Natural killer cell (primary cell): ENCODE measurements around the gene DOCK8. TPM values are rescaled to one million over a fixed set of nuclear protein-coding genes. Genes with fewer than 3 reads are reported as not detected.
A peak's percentile ranks its signal among the peaks of the same experiment; 100 is the strongest.

Experiments
- ATAC-seq, 3 donors: fragments of 150-1000 bp in 2 of 3; fragments of 200-7000 bp in 1 of 3; cut with Tn5 transposase; 1 replicate in 1 of 3; 2 replicates in 2 of 3; pipeline ENCODE4 v1.10.0; 2021; ENCODE audit warnings: mild to moderate bottlenecking in 2 of 3, moderate library complexity in 2 of 3
- DNase-seq, 2 donors: peaks; one replicate each; pipeline versions ENCODE4 v3.0.0 to v3.0.0-alpha.2; 2013 to 2021; ENCODE audit warnings: mixed read lengths in 1 of 2
- H3K27ac ChIP-seq: one replicate; pipeline ENCODE4 v1.5.1; 2013; ENCODE audit warnings: mild to moderate bottlenecking, low read length
- H3K27me3 ChIP-seq: one replicate; pipeline ENCODE4 v1.6.1; 2013; ENCODE audit warnings: low read length; ENCODE audit not compliant: control insufficient read depth, insufficient read depth
- H3K36me3 ChIP-seq: one replicate; pipeline ENCODE4 v1.6.1; 2013; ENCODE audit warnings: low read length; ENCODE audit not compliant: control insufficient read depth, insufficient read depth
- H3K4me1 ChIP-seq: one replicate; pipeline ENCODE4 v1.6.1; 2013; ENCODE audit warnings: low read length; ENCODE audit not compliant: control insufficient read depth, insufficient read depth
- H3K4me3 ChIP-seq: one replicate; pipeline ENCODE4 v1.5.1; 2013; ENCODE audit warnings: low read length
- H3K9me3 ChIP-seq: one replicate; pipeline ENCODE4 v1.6.1; 2013; ENCODE audit warnings: low read length; ENCODE audit not compliant: control insufficient read depth, insufficient read depth
- H3K27ac Mint-ChIP-seq, 2 donors: one replicate each; pipeline ENCODE4 v1.8.0; 2022; ENCODE audit warnings: mild to moderate bottlenecking in 2 of 2, mixed read lengths in 2 of 2, moderate library complexity in 1 of 2
- H3K27me3 Mint-ChIP-seq, 2 donors: one replicate each; pipeline ENCODE4 v1.8.0; 2022; ENCODE audit warnings: low read depth in 2 of 2, mixed read lengths in 2 of 2
- H3K36me3 Mint-ChIP-seq: one replicate; pipeline ENCODE4 v1.8.0; 2022; ENCODE audit warnings: mixed read lengths
- H3K4me1 Mint-ChIP-seq, 2 donors: one replicate each; pipeline ENCODE4 v1.8.0; 2022; ENCODE audit warnings: mixed read lengths in 2 of 2
- H3K4me3 Mint-ChIP-seq: one replicate; pipeline ENCODE4 v1.8.0; 2022; ENCODE audit warnings: mild to moderate bottlenecking, moderate library complexity, mixed read lengths
- H3K9me3 Mint-ChIP-seq, 2 donors: one replicate each; pipeline ENCODE4 v1.8.0; 2022; ENCODE audit warnings: mixed read lengths in 2 of 2
- CTCF ChIP-seq: fragments of 200-600 bp; IDR thresholded peaks from one replicate; pipeline ENCODE4 v1.8.0; 2022; ENCODE audit warnings: antibody characterized with exemption
- WGBS: methylation state at CpG from one replicate; pipeline ENCODE4 v1.1.7; 2013; ENCODE audit warnings: missing lambda C conversion rate; ENCODE audit not compliant: insufficient coverage; 5-methylcytosine and 5-hydroxymethylcytosine counted together
- intact Hi-C: fragments of 100-400 bp; cut with micrococcal nuclease; formaldehyde crosslinking; loops from one replicate; pipeline ENCODE4 v1.14.2; 2022
- total RNA-seq, 4 donors: library from RNA; stranded (reverse); fragments of 120-200 nt in 1 of 4; gene quantifications; one replicate each; pipeline versions ENCODE4 v1.2.3 to v1.2.4, GENCODE V29; 2013 to 2022

DOCK8 gene
- total RNA-seq, 3 donors from 2014 or later (not counting 1 experiment from before 2014, with no cell fraction given): 156 to 211 (median 207) TPM

DNA sequence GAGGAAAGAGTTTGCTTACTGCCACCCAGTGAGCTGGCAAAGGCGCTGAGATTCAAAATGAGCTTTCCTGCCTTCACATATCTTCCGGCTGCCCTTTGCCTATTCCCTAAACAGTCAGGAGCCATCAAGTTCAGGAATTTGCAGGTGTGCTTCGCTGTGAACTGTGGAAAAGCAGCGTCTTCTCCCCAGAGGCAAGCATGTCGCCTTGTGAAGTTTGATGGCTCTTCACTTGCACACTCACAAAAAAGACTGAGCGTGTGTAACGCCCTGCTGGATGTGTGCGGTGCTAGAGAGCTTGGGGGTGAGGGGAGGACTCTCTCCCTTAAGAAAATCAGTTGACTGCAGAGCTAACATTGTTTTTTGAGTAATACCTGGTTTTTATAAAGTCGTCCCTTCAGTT, 288.7 kb downstream of the DOCK8 start:
- no peak overlapping the region for H3K4me3 ChIP-seq
- H3K27me3 Mint-ChIP-seq: peaks cover 29 to 44% of the 10 kb centered on the region in 2 donors
- no peak overlapping the region for H3K27ac ChIP-seq

DNA sequence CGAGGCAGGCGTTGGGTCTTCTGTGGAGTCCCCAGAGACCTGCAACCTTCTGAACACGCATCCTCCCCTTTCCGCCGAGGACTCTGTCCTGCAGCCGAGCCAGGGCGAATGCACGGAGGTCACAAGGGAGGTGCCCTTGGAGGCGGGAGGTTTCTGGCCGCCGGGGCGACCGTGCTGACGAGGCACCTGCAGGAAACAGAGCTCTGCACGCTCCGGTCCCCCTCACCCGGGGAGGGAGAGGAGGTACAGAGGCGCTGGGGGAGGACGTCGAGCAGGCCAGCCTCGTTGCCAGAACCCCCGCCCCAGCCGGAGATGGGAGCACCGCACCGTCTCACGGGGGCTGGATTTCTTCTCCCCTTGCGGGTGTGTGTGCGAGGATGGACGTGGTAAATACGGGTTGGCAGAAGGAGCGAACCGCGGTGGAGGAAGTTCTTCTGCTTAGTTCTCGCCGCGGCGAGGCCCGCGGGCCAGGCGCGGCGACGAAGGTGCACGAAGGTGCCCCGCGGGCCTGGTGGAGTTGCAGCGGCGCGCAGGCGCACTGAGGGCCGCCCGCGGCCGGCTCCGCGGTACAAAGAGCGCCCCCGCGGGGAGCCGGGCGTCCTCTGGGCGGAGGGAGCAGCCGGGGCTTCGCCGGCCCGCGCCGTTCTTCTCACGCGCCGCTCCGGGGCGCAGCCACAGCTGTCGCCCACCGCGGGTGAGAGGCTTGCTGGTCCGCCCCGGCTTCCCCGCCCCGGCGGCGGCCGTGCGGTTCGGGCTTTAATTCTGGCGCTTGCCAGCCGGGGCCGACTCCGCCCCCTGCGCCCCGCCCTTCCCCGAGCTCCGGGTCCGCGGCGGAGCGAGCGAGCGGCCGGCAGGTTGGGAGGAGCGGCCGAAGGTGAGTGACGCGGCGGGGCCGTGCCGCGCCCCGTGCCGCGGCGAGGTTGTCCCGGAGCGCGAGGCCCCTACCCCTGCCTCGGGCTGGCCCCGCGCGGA, 289.5 kb downstream of the DOCK8 start, which contains the start of gene KANK1:
KANK1 (plus strand) TSS at position 815 of the 972 bp plus-strand sequence.
- H3K27ac Mint-ChIP-seq: peak within 1 kb of the TSS in 1 of 2 donors; percentile 51
- H3K9me3 ChIP-seq: no peaks in the 10 kb centered on the region

More for the DNA sequence above, 288.7 kb downstream of the DOCK8 start:
- no peak for DNase-seq
- H3K9me3 ChIP-seq: no peaks in the 10 kb centered on the region
- TF ChIP-seq CTCF: no peak
- Mint-ChIP-seq H3K9me3 (no peaks in the 10 kb centered on the region), H3K36me3 (no peaks in the 10 kb centered on the region), H3K4me1 (peaks cover 6 to 8% of the 10 kb centered on the region in 2 donors), H3K27ac (no peak overlapping the region), H3K4me3 (peak overlapping the region; percentile 92)
- peaks cover 9% of the 10 kb centered on the region for H3K27me3 ChIP-seq
- peaks cover 17% of the 10 kb centered on the region for H3K4me1 ChIP-seq
- WGBS: 80% methylated on average over 9 of the region's 9 CpGs
- no peaks in the 10 kb centered on the region for H3K36me3 ChIP-seq
- ATAC-seq: no peak
- intact Hi-C loops: no loop called here

GRCh38 chr9:504921-505740, 290.5 kb downstream of the DOCK8 start:
- Histone ChIP-seq H3K4me1 (peaks cover 17% of the 10 kb centered on the region), H3K27me3 (peaks cover 11% of the 10 kb centered on the region), H3K36me3 (no peaks in the 10 kb centered on the region), H3K27ac (no peak overlapping the region), H3K4me3 (no peak overlapping the region), H3K9me3 (no peaks in the 10 kb centered on the region)
- 2% methylated on average over 92 of the region's 92 CpGs for WGBS
- DNase-seq: peak in 1 of 2 donors; percentile 26
- peak in 2 of 3 donors; percentile 11 to 24 for ATAC-seq
- peaks cover 30 to 40% of the 10 kb centered on the region in 2 donors for H3K27me3 Mint-ChIP-seq
- no peak for TF ChIP-seq CTCF
- H3K9me3 Mint-ChIP-seq: no peaks in the 10 kb centered on the region
- peaks cover 6 to 8% of the 10 kb centered on the region in 2 donors for H3K4me1 Mint-ChIP-seq
- no peaks in the 10 kb centered on the region for H3K36me3 Mint-ChIP-seq
- intact Hi-C loops: no loop called here
- H3K4me3 Mint-ChIP-seq: peak overlapping the region; percentile 83
- H3K27ac Mint-ChIP-seq: no peak overlapping the region

More for the DNA sequence above, 289.5 kb downstream of the DOCK8 start, which contains the start of gene KANK1:
- peak; percentile 82 to 83 (median 82) for ATAC-seq
- TF ChIP-seq CTCF: peak; percentile 31
- no peaks in the 10 kb centered on the region for H3K36me3 ChIP-seq
- peak within 1 kb of the TSS; percentile 49 for H3K4me3 ChIP-seq
- intact Hi-C loops: no loop called here
- WGBS: under 1% methylated on average over 118 of the region's 119 CpGs
- no peaks in the 10 kb centered on the region for H3K9me3 Mint-ChIP-seq
- H3K27ac ChIP-seq: no peak within 1 kb of the TSS
- peaks cover 11% of the 10 kb centered on the region for H3K27me3 ChIP-seq
- peaks cover 6 to 8% of the 10 kb centered on the region in 2 donors for H3K4me1 Mint-ChIP-seq
- peak; percentile 63 to 89 for DNase-seq
- H3K27me3 Mint-ChIP-seq: peaks cover 30 to 49% of the 10 kb centered on the region in 2 donors
- no peaks in the 10 kb centered on the region for H3K36me3 Mint-ChIP-seq
- peak within 1 kb of the TSS; percentile 92 for H3K4me3 Mint-ChIP-seq
- H3K4me1 ChIP-seq: peaks cover 17% of the 10 kb centered on the region
